Body of pancreas (tissue), 4 donors: ENCODE measurements around the gene SYT6.

Source experiments
- CTCF ChIP-seq, 7 experiments: fragments of 450-650 bp in 4 of 7; fragments of 200-600 bp in 3 of 7; sonication (generic) in 3 of 7; IDR thresholded peaks; one replicate each; pipeline ENCODE4 v1.5.1; 2016 to 2019; ENCODE audit warnings: antibody characterized with exemption in 7 of 7
- POLR2A ChIP-seq, 3 donors: fragments of 450-650 bp; IDR thresholded peaks; one replicate each; pipeline ENCODE4 v1.6.1; 2016; ENCODE audit warnings: antibody characterized with exemption in 3 of 3, mild to moderate bottlenecking in 2 of 3

- TF ChIP-seq CTCF (IDR thresholded peaks at IDR 0.05) (no peak), POLR2A (IDR thresholded peaks at IDR 0.05) (no peak)
These were observed 71.4 kb downstream of the SYT6 start for GRCh38 chr1:114082304-114082630.
